HEK293 (cell line): ENCODE results near the gene CDK17.

Source experiments
- CTCF ChIA-PET: fragments of 350-600 bp; formaldehyde crosslinking; extraction: SDS; loops from one replicate; lab custom pipeline; 2021; ENCODE audit warnings: antibody characterized with exemption; lab: Yijun Ruan, JAX
- POLR2A ChIA-PET: fragments of 300-600 bp; formaldehyde crosslinking; extraction: SDS; loops from one replicate; lab custom pipeline; 2020; ENCODE audit warnings: antibody characterized with exemption, inconsistent platforms; lab: Yijun Ruan, JAX
- H3K27ac ChIP-seq: fragments of 200-500 bp; sonication (Bioruptor generic); 2 replicates; pipeline ENCODE4 v1.5.1; 2014; ENCODE audit warnings: low read depth, low read length, control low read depth, inconsistent platforms; ENCODE audit errors: extremely low read depth
- H3K36me3 ChIP-seq, 2 experiments: fragments of 200-500 bp in 1 of 2; sonication (Bioruptor generic) in 1 of 2; 1 replicate in 1 of 2; 2 replicates in 1 of 2; pipeline ENCODE4 v1.5.1; 2014 to 2017; ENCODE audit warnings: inconsistent platforms in 2 of 2, low read length in 2 of 2; ENCODE audit not compliant: control insufficient read depth in 2 of 2, insufficient read depth in 1 of 2
- H3K4me1 ChIP-seq: fragments of 200-500 bp; sonication (Bioruptor generic); 2 replicates; pipeline ENCODE4 v1.5.1; 2014; ENCODE audit warnings: mild to moderate bottlenecking, low read length, inconsistent platforms; ENCODE audit not compliant: control insufficient read depth, insufficient read depth
- H3K4me3 ChIP-seq: 2 replicates; pipeline ENCODE4 v1.5.1; 2011; ENCODE audit warnings: low read depth, mild to moderate bottlenecking, control low read depth, low read length, moderate library complexity
- H3K9me3 ChIP-seq: fragments of 200-500 bp; sonication (Bioruptor generic); 2 replicates; pipeline ENCODE4 v1.5.1; 2014; ENCODE audit warnings: low read depth, low read length, inconsistent platforms; ENCODE audit not compliant: control insufficient read depth, insufficient read depth
- GFI1B ChIP-seq: fragments of 450-650 bp; formaldehyde crosslinking; IDR thresholded peaks from 2 replicates; pipeline ENCODE4 v1.5.1; 2016; ENCODE audit warnings: missing biosample characterization, missing genetic modification characterization
- INSM2 ChIP-seq: fragments of 450-650 bp; formaldehyde crosslinking; IDR thresholded peaks from 2 replicates; pipeline ENCODE4 v1.5.1; 2016; ENCODE audit warnings: missing biosample characterization, missing genetic modification characterization
- KLF10 ChIP-seq: fragments of 450-650 bp; IDR thresholded peaks from 2 replicates; pipeline ENCODE4 v1.5.1; 2018; ENCODE audit warnings: missing biosample characterization, mild to moderate bottlenecking, missing genetic modification characterization
- MEIS1 ChIP-seq: sonication (generic); formaldehyde crosslinking; IDR thresholded peaks from 2 replicates; pipeline ENCODE4 v1.8.1; 2022; ENCODE audit warnings: missing genetic modification reagents, mild to moderate bottlenecking, borderline replicate concordance
- PRDM1 ChIP-seq: fragments of 450-650 bp; formaldehyde crosslinking; IDR thresholded peaks from 2 replicates; pipeline ENCODE4; 2016; ENCODE audit warnings: missing biosample characterization, missing genetic modification characterization
- SP3 ChIP-seq: fragments of 450-650 bp; formaldehyde crosslinking; IDR thresholded peaks from 2 replicates; pipeline ENCODE4 v1.5.1; 2016; ENCODE audit warnings: missing biosample characterization, missing genetic modification characterization
- ZBTB48 ChIP-seq: fragments of 450-650 bp; formaldehyde crosslinking; IDR thresholded peaks from 2 replicates; pipeline ENCODE4 v1.5.1; 2016; ENCODE audit warnings: missing biosample characterization, missing genetic modification characterization
- ZNF114 ChIP-seq: fragments of 450-650 bp; formaldehyde crosslinking; IDR thresholded peaks from 2 replicates; pipeline ENCODE4 v1.5.0; 2017; ENCODE audit warnings: missing biosample characterization, missing genetic modification characterization
- ZNF146 ChIP-seq: fragments of 450-650 bp; formaldehyde crosslinking; IDR thresholded peaks from 2 replicates; pipeline ENCODE4 v1.5.1; 2016; ENCODE audit warnings: missing biosample characterization, missing genetic modification characterization
- ZNF148 ChIP-seq: fragments of 450-650 bp; formaldehyde crosslinking; IDR thresholded peaks from 2 replicates; pipeline ENCODE4 v1.5.0; 2017; ENCODE audit warnings: missing biosample characterization, missing genetic modification characterization, borderline replicate concordance
- ZNF175 ChIP-seq: fragments of 450-650 bp; formaldehyde crosslinking; IDR thresholded peaks from 2 replicates; pipeline ENCODE4 v1.5.1; 2016; ENCODE audit warnings: missing biosample characterization, missing genetic modification characterization
- ZNF2 ChIP-seq: fragments of 450-650 bp; formaldehyde crosslinking; IDR thresholded peaks from 2 replicates; pipeline ENCODE4 v1.5.1; 2016; ENCODE audit warnings: missing biosample characterization, missing genetic modification characterization
- ZNF274 ChIP-seq, 2 experiments: fragments of 200-500 bp in 1 of 2; fragments of 450-650 bp in 1 of 2; sonication (Bioruptor generic) in 1 of 2; formaldehyde crosslinking in 1 of 2; IDR thresholded peaks; 2 replicates each; pipeline versions ENCODE4 v1.5.1 to v1.6.1; 2014 to 2016; ENCODE audit warnings: borderline replicate concordance in 1 of 2, inconsistent platforms in 1 of 2, low read length in 1 of 2, missing biosample characterization in 1 of 2, missing genetic modification characterization in 1 of 2
- ZNF302 ChIP-seq: fragments of 450-650 bp; formaldehyde crosslinking; IDR thresholded peaks from 2 replicates; pipeline ENCODE4 v1.5.1; 2016; ENCODE audit warnings: missing biosample characterization, missing genetic modification characterization, low read depth
- ZNF311 ChIP-seq: fragments of 450-650 bp; formaldehyde crosslinking; IDR thresholded peaks from 2 replicates; pipeline ENCODE4 v1.5.1; 2017; ENCODE audit warnings: missing biosample characterization, missing genetic modification characterization, borderline replicate concordance
- ZNF335 ChIP-seq: fragments of 450-650 bp; formaldehyde crosslinking; conservative IDR thresholded peaks from 2 replicates; pipeline ENCODE4 v1.5.1; 2016; ENCODE audit warnings: missing biosample characterization, missing genetic modification characterization
- ZNF423 ChIP-seq: fragments of 450-650 bp; formaldehyde crosslinking; IDR thresholded peaks from 2 replicates; pipeline ENCODE4 v1.5.1; 2016; ENCODE audit warnings: missing biosample characterization, missing genetic modification characterization
- ZNF48 ChIP-seq: fragments of 450-650 bp; formaldehyde crosslinking; IDR thresholded peaks from 2 replicates; pipeline ENCODE4 v1.5.1; 2016; ENCODE audit warnings: missing biosample characterization, missing genetic modification characterization
- ZNF529 ChIP-seq: fragments of 450-650 bp; formaldehyde crosslinking; IDR thresholded peaks from 2 replicates; pipeline ENCODE4 v1.5.1; 2017; ENCODE audit warnings: missing genetic modification characterization, missing biosample characterization; ENCODE audit not compliant: insufficient replicate concordance
- ZNF623 ChIP-seq: fragments of 450-650 bp; formaldehyde crosslinking; IDR thresholded peaks from 2 replicates; pipeline ENCODE4 v1.5.1; 2016; ENCODE audit warnings: missing biosample characterization, missing genetic modification characterization
- ZNF639 ChIP-seq: fragments of 450-650 bp; formaldehyde crosslinking; IDR thresholded peaks from 2 replicates; pipeline ENCODE4 v1.5.1; 2016; ENCODE audit warnings: missing biosample characterization, missing genetic modification characterization
- ZNF658 ChIP-seq: fragments of 450-650 bp; formaldehyde crosslinking; IDR thresholded peaks from 2 replicates; pipeline ENCODE4; 2016; ENCODE audit warnings: missing biosample characterization, missing genetic modification characterization
- ZNF692 ChIP-seq: fragments of 450-650 bp; formaldehyde crosslinking; IDR thresholded peaks from 2 replicates; pipeline ENCODE4 v1.5.1; 2016; ENCODE audit warnings: missing biosample characterization, missing genetic modification characterization
- ZNF76 ChIP-seq: fragments of 450-650 bp; formaldehyde crosslinking; IDR thresholded peaks from 2 replicates; pipeline ENCODE4; 2016; ENCODE audit warnings: low read depth, missing biosample characterization, missing genetic modification characterization, borderline replicate concordance
- ZNF768 ChIP-seq: fragments of 450-650 bp; formaldehyde crosslinking; IDR thresholded peaks from 2 replicates; pipeline ENCODE4 v1.5.1; 2018; ENCODE audit warnings: missing biosample characterization, mild to moderate bottlenecking, missing genetic modification characterization

The CDK17 gene

GRCh38 chr12:96352161-96352835 is 47.9 kb downstream of the CDK17 start:
- no peak for TF ChIP-seq KLF10 (tag by site-specific recombination)
- no peak for TF ChIP-seq ZNF302 (tag by site-specific recombination)
- TF ChIP-seq ZNF692 (tag by site-specific recombination), result 0 out of 2 replicates have a peak, but pooled peaks have one; percentile 24
- TF ChIP-seq ZNF274 (IDR thresholded peaks at IDR 0.05; ENCODE audit: low read length), result no peak
- TF ChIP-seq ZNF274 (tag by site-specific recombination; IDR thresholded peaks at IDR 0.05; ENCODE audit: borderline replicate concordance), result no peak
- no peak for TF ChIP-seq INSM2 (tag by site-specific recombination)
- no peak for TF ChIP-seq MEIS1 (CRISPR knock-in tag)
- no peak for TF ChIP-seq ZNF529 (tag by site-specific recombination)
- 0 out of 2 replicates have a peak, but pooled peaks have one; percentile 18 for TF ChIP-seq ZBTB48
- TF ChIP-seq ZNF114, result no peak
- no peak for TF ChIP-seq SP3 (tag by site-specific recombination)
- TF ChIP-seq PRDM1 (tag by site-specific recombination), result 0 out of 2 replicates have a peak, but pooled peaks have one; percentile 31
- no peak for TF ChIP-seq ZNF768 (tag by site-specific recombination)
- TF ChIP-seq ZNF335, result 0 out of 2 replicates have a peak, but pooled peaks have one; percentile 35
- no peaks in the 10 kb centered on the region for H3K9me3 ChIP-seq
- POLR2A ChIA-PET, result interaction anchor here (0.6 kb wide), 1 partner anchor 555 kb away, joined by 7 read pairs; no protein-coding TSS in a partner anchor
- no peaks in the 10 kb centered on the region for H3K36me3 ChIP-seq
- no peak overlapping the region for H3K4me3 ChIP-seq
- CTCF ChIA-PET, result no interaction called here
- H3K27ac ChIP-seq, result no peak overlapping the region
- peaks cover 36% of the 10 kb centered on the region for H3K4me1 ChIP-seq

- TF ChIP-seq ZNF175 (tag by site-specific recombination) (no peak), ZNF146 (tag by site-specific recombination) (no peak), ZNF658 (tag by site-specific recombination) (no peak), ZNF639 (tag by site-specific recombination) (no peak), ZNF76 (tag by site-specific recombination) (no peak), ZNF423 (no peak), ZNF311 (tag by site-specific recombination) (no peak), ZNF148 (tag by site-specific recombination) (no peak), ZNF623 (tag by site-specific recombination) (no peak), ZNF2 (tag by site-specific recombination) (no peak), GFI1B (tag by site-specific recombination) (no peak), INSM2 (tag by site-specific recombination) (no peak), ZNF48 (tag by site-specific recombination) (no peak)
- CTCF ChIA-PET, result no interaction called here
- Histone ChIP-seq H3K4me1 (peaks cover 25% of the 10 kb centered on the region), H3K9me3 (no peaks in the 10 kb centered on the region), H3K36me3 (no peaks in the 10 kb centered on the region), H3K4me3 (no peak overlapping the region), H3K27ac (no peak overlapping the region)
- POLR2A ChIA-PET, result no interaction called here
These were observed 49.3 kb downstream of the CDK17 start for GRCh38 chr12:96350982-96351381.
